OCI-LY7 (cell line): ENCODE data around the gene KCNMB2. TPM values are rescaled to one million over a fixed set of nuclear protein-coding genes. Genes with fewer than 3 reads are reported as not detected.
"Not testable (repeated sequence)": the region's sequence is repeated elsewhere in the genome, so short reads cannot be mapped to it uniquely, and the experiment has no call there.

Experiments
- BruUV-seq: library from RNA; stranded (reverse); fragments of 400-500 nt; replicated peaks from 2 replicates; lab custom pipeline; 2021; lab: Mats Ljungman, UMichigan
- CTCF ChIA-PET: fragments of 300-600 bp; sonication (Branson Sonifier 250); formaldehyde crosslinking; loops from one replicate; lab custom pipeline; 2022; ENCODE audit warnings: antibody characterized with exemption; ENCODE audit not compliant: unreplicated experiment; lab: Charles Lee
- POLR2A ChIA-PET: fragments of 300-600 bp; sonication (Branson Sonifier 250); formaldehyde crosslinking; loops from one replicate; lab custom pipeline; 2022; ENCODE audit warnings: antibody characterized with exemption; lab: Charles Lee
- DNase-seq: peaks from one replicate; pipeline ENCODE4 v3.0.0-alpha.2; 2015; ENCODE audit warnings: low spot score
- H2AFZ ChIP-seq: fragments of 200-600 bp; sonication (generic), shearing (Covaris generic); 2 replicates; pipeline ENCODE4 v1.6.1; 2014; ENCODE audit warnings: mild to moderate bottlenecking, antibody characterized with exemption, low read length, moderate library complexity
- H3K27ac ChIP-seq: fragments of 200-600 bp; sonication (generic); 2 replicates; pipeline ENCODE4 v1.5.1; 2014; ENCODE audit warnings: mixed run types, low read depth, mild to moderate bottlenecking, moderate library complexity, low read length, inconsistent platforms; ENCODE audit not compliant: poor library complexity, severe bottlenecking
- H3K36me3 ChIP-seq: fragments of 200-600 bp; sonication (generic); 2 replicates; pipeline ENCODE4 v1.6.1; 2014; ENCODE audit warnings: mild to moderate bottlenecking, antibody characterized with exemption, low read length, moderate library complexity, mixed read lengths; ENCODE audit not compliant: insufficient read depth
- H3K4me1 ChIP-seq: fragments of 200-600 bp; sonication (generic); 2 replicates; pipeline ENCODE4 v1.5.1; 2014; ENCODE audit warnings: mild to moderate bottlenecking, low read length; ENCODE audit not compliant: insufficient read depth, poor library complexity, severe bottlenecking
- H3K4me2 ChIP-seq: fragments of 200-600 bp; sonication (generic); 2 replicates; pipeline ENCODE4 v1.6.1; 2014; ENCODE audit warnings: mild to moderate bottlenecking, low read length
- H3K4me3 ChIP-seq: fragments of 200-600 bp; sonication (generic); 2 replicates; pipeline ENCODE4 v1.5.1; 2014; ENCODE audit warnings: mild to moderate bottlenecking, low read depth, low read length; ENCODE audit not compliant: poor library complexity, severe bottlenecking
- H3K79me2 ChIP-seq: fragments of 200-600 bp; sonication (generic); 2 replicates; pipeline ENCODE4 v1.6.1; 2016; ENCODE audit warnings: low read depth, mild to moderate bottlenecking, low read length, moderate library complexity, mixed read lengths; ENCODE audit not compliant: insufficient read depth
- H3K9me2 ChIP-seq: fragments of 200-600 bp; sonication (generic); 2 replicates; pipeline ENCODE4 v1.6.1; 2016; ENCODE audit warnings: mild to moderate bottlenecking, low read length, mixed read lengths; ENCODE audit not compliant: insufficient read depth
- H3K9me3 ChIP-seq: fragments of 200-600 bp; sonication (generic); 2 replicates; pipeline ENCODE4 v1.6.1; 2014; ENCODE audit warnings: mild to moderate bottlenecking, mixed run types, low read length, mixed read lengths
- H4K20me1 ChIP-seq: fragments of 200-600 bp; sonication (generic); 2 replicates; pipeline ENCODE4 v1.6.1; 2014; ENCODE audit warnings: mild to moderate bottlenecking, antibody characterized with exemption, low read length, moderate library complexity, mixed read lengths; ENCODE audit not compliant: insufficient read depth
- CTCF ChIP-seq: fragments of 200-600 bp; sonication (generic); conservative IDR thresholded peaks from 2 replicates; pipeline ENCODE4 v1.5.1; 2014; ENCODE audit warnings: mild to moderate bottlenecking, antibody characterized with exemption, low read length, moderate library complexity, mixed read lengths
- EZH2phosphoT487 ChIP-seq: fragments of 200-600 bp; sonication (generic); IDR thresholded peaks from 2 replicates; pipeline ENCODE4 v1.6.1; 2018; ENCODE audit warnings: low read depth, borderline replicate concordance, mild to moderate bottlenecking, mixed run types, antibody characterized with exemption, low read length, moderate library complexity, mixed read lengths
- intact Hi-C: fragments of 100-400 bp; cut with micrococcal nuclease; formaldehyde crosslinking; loops from one replicate; pipeline ENCODE4 v1.10.0; 2022; ENCODE audit not compliant: unreplicated experiment
- total RNA-seq, 2 experiments: library from RNA; depleted of rRNA in 1 of 2; stranded (reverse); fragments of >200 nt in 1 of 2; shearing (Covaris generic) in 1 of 2; gene quantifications; 2 replicates each; pipeline ENCODE4 v1.2.3, GENCODE V29; 2014 to 2022

The KCNMB2 gene
- total RNA-seq, 2 experiments from 2014 or later, result not detected

- ChIA-PET POLR2A (no interaction called here), CTCF (no interaction called here)
- no peak overlapping the region for H3K4me2 ChIP-seq
- H3K79me2 ChIP-seq, result no peaks in the 10 kb centered on the region
- DNase-seq, result no peak
- BruUV-seq, result no TSS peak
- H3K4me3 ChIP-seq, result no peak overlapping the region
- no peaks in the 10 kb centered on the region for H4K20me1 ChIP-seq
- H3K9me2 ChIP-seq, result no peaks in the 10 kb centered on the region
- intact Hi-C loops, result no loop called here
- no peaks in the 10 kb centered on the region for H3K9me3 ChIP-seq
- TF ChIP-seq CTCF (no peak), EZH2phosphoT487 (no peak)
- H2AFZ ChIP-seq, result no peak overlapping the region
- no peak overlapping the region for H3K27ac ChIP-seq
- H3K4me1 ChIP-seq, result no peaks in the 10 kb centered on the region
- H3K36me3 ChIP-seq, result no peaks in the 10 kb centered on the region
Measured at GRCh38 chr3:178545337-178545736, 9.1 kb downstream of the KCNMB2 start.

- Histone ChIP-seq H3K4me3 (no peak overlapping the region), H3K27ac (no peak overlapping the region), H4K20me1 (no peaks in the 10 kb centered on the region), H3K9me3 (no peaks in the 10 kb centered on the region), H3K4me2 (no peak overlapping the region), H3K4me1 (no peaks in the 10 kb centered on the region), H3K79me2 (no peaks in the 10 kb centered on the region), H3K36me3 (no peaks in the 10 kb centered on the region), H3K9me2 (no peaks in the 10 kb centered on the region), H2AFZ (no peak overlapping the region)
- no peak for DNase-seq
- BruUV-seq, result no TSS peak
- POLR2A ChIA-PET, result interaction anchor here (0.7 kb wide), 1 partner anchor 22 kb away, joined by 3 read pairs; no protein-coding TSS in a partner anchor
- TF ChIP-seq EZH2phosphoT487 (no peak), CTCF (no peak)
- CTCF ChIA-PET, result no interaction called here
- intact Hi-C loops, result no loop called here
Measured at GRCh38 chr3:178546079-178546478, 9.8 kb downstream of the KCNMB2 start.

GRCh38 chr3:178549426-178549825 lies 13.2 kb downstream of the KCNMB2 start:
- H3K4me2 ChIP-seq, DNase-seq, BruUV-seq, H3K27ac ChIP-seq, H3K36me3 ChIP-seq, H2AFZ ChIP-seq, H3K79me2 ChIP-seq, H4K20me1 ChIP-seq, H3K4me3 ChIP-seq, H3K9me2 ChIP-seq, H3K9me3 ChIP-seq, intact Hi-C loops, H3K4me1 ChIP-seq, CTCF ChIA-PET: not testable (repeated sequence)
- POLR2A ChIA-PET, result interaction anchor here (1.0 kb wide), 1 partner anchor 31 kb away, joined by 3 read pairs; no protein-coding TSS in a partner anchor
